GM18499 (cell line): Measurements from ENCODE around the gene UMODL1.

ENCODE experiments used
- ATAC-seq: cut with Tn5 transposase; IDR thresholded peaks from one replicate; pipeline ENCODE4 v1.9.1; 2021; ENCODE audit warnings: moderate number of reproducible peaks; ENCODE audit not compliant: insufficient read depth, unreplicated experiment

The UMODL1 gene

GRCh38 chr21:42125571-42126544 lies 54.7 kb downstream of the UMODL1 start:
- ATAC-seq = no peak

- ATAC-seq = no peak
Measured at GRCh38 chr21:42127164-42128150, 56.3 kb downstream of the UMODL1 start.

- no peak for ATAC-seq
Measured at GRCh38 chr21:42129300-42130266, 58.5 kb downstream of the UMODL1 start.

GRCh38 chr21:42130441-42130840 lies 59.3 kb downstream of the UMODL1 start:
- ATAC-seq = no peak

GRCh38 chr21:42132183-42132582 lies 61.1 kb downstream of the UMODL1 start:
- ATAC-seq = no peak

GRCh38 chr21:42133131-42133530 lies 62.0 kb downstream of the UMODL1 start:
- no peak for ATAC-seq

DNA sequence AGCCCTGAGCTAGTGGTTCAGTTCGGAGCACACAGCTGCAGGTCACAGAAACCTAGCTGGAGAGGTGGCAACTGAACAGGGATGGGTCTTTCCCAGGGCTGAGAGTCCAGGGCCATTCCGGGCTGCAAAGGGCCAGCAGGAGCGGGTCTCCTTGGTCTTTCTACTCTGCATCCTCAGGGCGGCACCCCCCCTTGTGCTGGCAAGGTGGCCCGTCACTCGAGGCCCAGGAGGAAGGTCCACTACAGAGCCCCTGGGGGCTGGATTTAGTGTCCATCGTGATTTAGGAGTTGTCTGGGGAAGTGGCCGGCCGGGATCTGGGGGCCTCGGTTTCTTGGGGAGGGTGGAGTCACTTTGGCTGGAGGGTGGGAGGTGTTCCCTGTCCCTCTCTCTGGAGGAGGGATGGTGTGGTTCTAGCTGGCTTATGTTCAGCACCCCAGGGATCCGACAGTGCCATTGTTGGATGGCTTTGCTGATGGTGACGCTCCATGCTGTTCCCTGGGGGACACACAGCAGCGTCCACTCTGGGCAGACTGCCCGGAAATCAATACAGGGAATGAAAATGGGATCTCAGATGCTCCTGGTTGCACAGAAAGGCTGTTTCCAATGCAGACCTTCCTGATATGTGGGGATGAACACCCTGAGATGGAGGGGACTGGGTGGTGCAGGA lies 64.4 kb downstream of the UMODL1 start:
- ATAC-seq = no peak

- no peak for ATAC-seq
Measured at GRCh38 chr21:42137191-42137904, 66.2 kb downstream of the UMODL1 start.

- ATAC-seq = no peak
Measured at GRCh38 chr21:42140196-42140934, 69.2 kb downstream of the UMODL1 start.

- ATAC-seq = no peak
Measured at GRCh38 chr21:42141643-42142042, 70.5 kb downstream of the UMODL1 start.

GRCh38 chr21:42142141-42142540 lies 71.0 kb downstream of the UMODL1 start:
- ATAC-seq = no peak

DNA sequence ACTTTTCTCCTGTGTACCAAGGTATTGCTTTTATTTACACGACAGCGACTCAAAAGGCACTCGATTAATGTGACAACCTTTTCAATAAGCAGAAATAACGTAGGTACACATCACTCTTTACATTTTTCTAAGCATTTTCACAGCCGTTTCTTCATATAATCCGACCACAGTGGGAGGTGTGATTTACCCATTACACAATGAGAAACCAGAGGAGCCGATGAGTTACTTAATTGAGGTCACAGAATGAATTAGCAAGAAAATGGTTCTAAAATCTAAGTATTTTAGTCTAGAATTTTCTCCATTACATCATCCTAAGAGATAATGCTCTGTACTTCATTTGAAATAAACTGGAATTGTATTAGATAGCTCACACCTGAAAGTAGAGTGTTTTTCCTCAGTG lies 71.5 kb downstream of the UMODL1 start:
- ATAC-seq = no peak

DNA sequence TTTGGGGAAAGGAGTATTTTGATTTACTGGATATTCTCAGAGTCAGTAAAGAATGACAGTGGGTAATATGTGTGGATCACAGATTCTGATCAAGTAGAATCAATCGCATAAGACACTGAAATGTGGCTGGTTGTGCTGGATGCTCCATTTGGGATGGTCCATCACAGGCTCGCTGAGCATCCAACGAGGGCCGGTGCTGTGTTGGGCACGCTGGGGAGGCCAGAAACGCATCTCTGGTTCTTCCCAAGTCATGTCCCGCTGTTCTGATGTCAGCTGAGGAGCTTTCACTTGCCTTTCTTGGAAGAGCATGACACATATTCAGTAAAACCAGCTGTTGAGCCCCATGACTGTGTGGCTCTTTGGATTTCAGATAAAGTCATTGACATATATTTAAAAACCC lies 72.0 kb downstream of the UMODL1 start:
- no peak for ATAC-seq

GRCh38 chr21:42144221-42144620 lies 73.1 kb downstream of the UMODL1 start:
- ATAC-seq = no peak

DNA sequence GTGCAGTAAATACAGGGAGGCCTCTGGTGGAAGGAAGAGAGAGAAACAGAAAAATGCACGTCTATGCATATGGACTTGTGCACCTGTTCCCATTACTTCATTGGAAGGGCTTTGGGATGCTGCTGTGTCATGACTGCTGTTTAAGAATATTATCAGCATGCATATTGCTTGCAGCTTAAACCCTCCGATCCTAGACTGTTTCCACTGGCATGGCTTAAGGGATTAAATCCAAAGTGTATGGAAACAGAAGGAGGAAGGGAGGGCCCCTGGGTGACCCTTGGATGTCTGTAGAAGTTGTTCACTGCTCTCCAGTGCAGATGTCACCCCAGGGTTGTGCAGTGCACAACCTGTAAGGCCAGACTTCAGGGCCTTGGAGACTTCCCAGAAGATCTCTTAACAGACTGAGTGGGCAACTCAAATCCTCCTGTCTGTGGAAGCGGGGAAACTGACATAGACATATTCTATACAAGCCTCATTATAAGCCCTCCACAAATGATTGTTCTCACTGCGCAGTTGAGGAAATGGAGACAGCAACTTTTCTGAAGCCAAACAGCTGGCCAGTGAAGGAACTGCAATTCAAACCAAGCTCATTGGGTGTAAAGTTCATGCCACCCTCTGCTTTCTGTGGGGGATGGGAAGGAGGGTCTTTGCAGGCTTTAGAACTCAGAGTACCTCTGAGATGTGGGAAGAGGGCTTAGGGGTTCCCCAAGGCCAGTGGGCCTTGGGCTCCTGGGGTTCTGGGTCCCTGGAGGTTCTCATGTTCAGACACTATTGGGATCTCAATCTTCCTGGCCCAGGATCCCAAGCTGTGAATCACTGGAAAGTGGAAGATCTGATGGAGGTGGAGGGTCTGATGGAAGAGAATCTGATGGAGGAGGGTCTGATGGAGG lies 73.8 kb downstream of the UMODL1 start:
- ATAC-seq = no peak

DNA sequence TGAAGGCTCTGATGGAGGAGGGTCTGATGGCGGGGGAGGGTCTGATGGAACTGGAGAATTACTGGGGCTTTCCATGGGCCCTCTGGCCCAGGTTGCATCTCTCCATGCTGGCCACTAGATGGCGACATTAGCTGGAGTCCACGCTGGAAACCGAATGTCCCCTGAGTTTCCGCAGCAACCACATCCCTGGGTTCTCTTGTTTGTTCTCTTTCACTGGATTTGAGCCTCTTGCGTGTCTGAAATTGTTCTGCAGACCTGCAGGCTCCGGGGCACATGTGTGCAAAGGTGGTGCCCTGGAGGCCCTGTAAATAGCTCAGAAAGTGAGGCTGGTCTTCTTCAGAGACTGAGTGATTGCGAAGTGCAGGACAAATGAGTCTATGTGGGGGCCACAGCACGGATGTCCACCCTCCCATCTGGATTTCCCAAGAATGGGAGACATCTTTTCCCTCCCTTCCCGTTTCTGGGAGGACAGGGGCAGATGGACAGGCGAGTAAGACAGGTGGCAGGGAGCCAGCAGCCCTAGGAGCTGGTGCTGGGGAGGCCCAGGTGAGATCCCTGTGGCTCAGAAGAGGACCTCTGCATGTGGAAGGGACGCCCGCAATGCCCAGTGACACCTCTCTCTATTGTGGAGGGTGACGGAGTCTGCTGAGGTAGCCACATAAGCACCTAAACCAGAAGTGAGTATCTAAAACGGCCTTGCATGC lies 74.6 kb downstream of the UMODL1 start:
- no peak for ATAC-seq
